Adipocyte (in vitro differentiated cells): ENCODE results near the gene MAST4.

Source experiments
- DNase-seq: peaks from one replicate; pipeline ENCODE4 v3.0.0-alpha.2; 2015; ENCODE audit warnings: low read depth
- H3K27me3 ChIP-seq: replicated peaks from 2 replicates; pipeline ENCODE4 v1.7.0; 2013; ENCODE audit warnings: mild to moderate bottlenecking, low read length, moderate library complexity; ENCODE audit not compliant: control insufficient read depth, insufficient read depth
- H3K36me3 ChIP-seq: 2 replicates; pipeline ENCODE4 v1.7.0; 2013; ENCODE audit warnings: low read length, mild to moderate bottlenecking, moderate library complexity; ENCODE audit not compliant: control insufficient read depth, insufficient read depth, severe bottlenecking
- H3K4me1 ChIP-seq: 2 replicates; pipeline ENCODE4 v1.7.0; 2013; ENCODE audit warnings: mild to moderate bottlenecking, low read length, moderate library complexity; ENCODE audit not compliant: control insufficient read depth, insufficient read depth
- H3K4me3 ChIP-seq: 2 replicates; pipeline ENCODE4 v1.7.0; 2013; ENCODE audit warnings: mild to moderate bottlenecking, low read length, moderate library complexity
- H3K9ac ChIP-seq: 2 replicates; pipeline ENCODE4 v1.7.0; 2013; ENCODE audit warnings: mild to moderate bottlenecking, low read length, moderate library complexity
- H3K9me3 ChIP-seq: 2 replicates; pipeline ENCODE4 v1.7.0; 2013; ENCODE audit warnings: mild to moderate bottlenecking, low read length, moderate library complexity; ENCODE audit not compliant: control insufficient read depth

Gene MAST4

GRCh38 chr5:66567474-66567873 is 28.7 kb upstream of the MAST4 start:
- peaks cover 41% of the 10 kb centered on the region for H3K27me3 ChIP-seq
- no peak for DNase-seq
- no peak overlapping the region for H3K4me3 ChIP-seq
- no peaks in the 10 kb centered on the region for H3K9me3 ChIP-seq
- no peaks in the 10 kb centered on the region for H3K36me3 ChIP-seq
- H3K9ac ChIP-seq, result no peak overlapping the region
- H3K4me1 ChIP-seq, result no peaks in the 10 kb centered on the region

- H3K36me3 ChIP-seq, result no peaks in the 10 kb centered on the region
- H3K4me1 ChIP-seq, result peaks cover 4% of the 10 kb centered on the region
- H3K9me3 ChIP-seq, result no peaks in the 10 kb centered on the region
- H3K9ac ChIP-seq, result no peak overlapping the region
- peaks cover 42% of the 10 kb centered on the region for H3K27me3 ChIP-seq
- no peak for DNase-seq
- no peak overlapping the region for H3K4me3 ChIP-seq
These were observed 26.0 kb upstream of the MAST4 start for GRCh38 chr5:66570201-66570600.

GRCh38 chr5:66573733-66574132 is 22.5 kb upstream of the MAST4 start:
- H3K9ac ChIP-seq, result no peak overlapping the region
- no peaks in the 10 kb centered on the region for H3K36me3 ChIP-seq
- peaks cover 31% of the 10 kb centered on the region for H3K27me3 ChIP-seq
- DNase-seq, result no peak
- H3K4me3 ChIP-seq, result no peak overlapping the region
- H3K4me1 ChIP-seq, result peaks cover 4% of the 10 kb centered on the region
- H3K9me3 ChIP-seq, result no peaks in the 10 kb centered on the region

- Histone ChIP-seq H3K4me1 (no peaks in the 10 kb centered on the region), H3K9me3 (no peaks in the 10 kb centered on the region), H3K9ac (no peak overlapping the region), H3K4me3 (peak overlapping the region; percentile 40), H3K27me3 (peaks cover 6% of the 10 kb centered on the region), H3K36me3 (no peaks in the 10 kb centered on the region)
- no peak for DNase-seq
These were observed 13.6 kb upstream of the MAST4 start for GRCh38 chr5:66582499-66583165.

GRCh38 chr5:66585291-66585690 is 10.9 kb upstream of the MAST4 start:
- Histone ChIP-seq H3K27me3 (peaks cover 11% of the 10 kb centered on the region), H3K4me1 (no peaks in the 10 kb centered on the region), H3K9me3 (no peaks in the 10 kb centered on the region), H3K4me3 (no peak overlapping the region), H3K36me3 (no peaks in the 10 kb centered on the region), H3K9ac (no peak overlapping the region)
- DNase-seq, result no peak

- no peak for DNase-seq
- no peaks in the 10 kb centered on the region for H3K36me3 ChIP-seq
- H3K9ac ChIP-seq, result no peak overlapping the region
- H3K27me3 ChIP-seq, result peaks cover 21% of the 10 kb centered on the region
- H3K9me3 ChIP-seq, result no peaks in the 10 kb centered on the region
- no peaks in the 10 kb centered on the region for H3K4me1 ChIP-seq
- no peak overlapping the region for H3K4me3 ChIP-seq
These were observed 8.4 kb upstream of the MAST4 start for GRCh38 chr5:66587771-66588170.

- H3K9me3 ChIP-seq, result no peaks in the 10 kb centered on the region
- DNase-seq, result peak; percentile 53
- peak overlapping the region; percentile 43 for H3K9ac ChIP-seq
- H3K4me3 ChIP-seq, result peak overlapping the region; percentile 84
- peaks cover 87% of the 10 kb centered on the region for H3K27me3 ChIP-seq
- peaks cover 17% of the 10 kb centered on the region for H3K4me1 ChIP-seq
- H3K36me3 ChIP-seq, result no peaks in the 10 kb centered on the region
These were observed 516 bp downstream of the MAST4 start for GRCh38 chr5:66596636-66597182.

GRCh38 chr5:66597183-66597757 is 1.1 kb downstream of the MAST4 start:
- Histone ChIP-seq H3K9ac (peak overlapping the region; percentile 43), H3K4me3 (peak overlapping the region; percentile 84), H3K27me3 (peaks cover 87% of the 10 kb centered on the region), H3K9me3 (no peaks in the 10 kb centered on the region), H3K4me1 (peaks cover 17% of the 10 kb centered on the region), H3K36me3 (no peaks in the 10 kb centered on the region)
- DNase-seq, result peak; percentile 28

- Histone ChIP-seq H3K36me3 (no peaks in the 10 kb centered on the region), H3K9me3 (no peaks in the 10 kb centered on the region), H3K4me3 (no peak overlapping the region), H3K4me1 (peaks cover 23% of the 10 kb centered on the region), H3K27me3 (peaks cover 65% of the 10 kb centered on the region), H3K9ac (no peak overlapping the region)
- no peak for DNase-seq
These were observed 6.4 kb downstream of the MAST4 start for GRCh38 chr5:66602621-66603020.

GRCh38 chr5:66603164-66603563 is 7.0 kb downstream of the MAST4 start:
- no peak for DNase-seq
- peaks cover 21% of the 10 kb centered on the region for H3K4me1 ChIP-seq
- no peaks in the 10 kb centered on the region for H3K9me3 ChIP-seq
- H3K4me3 ChIP-seq, result no peak overlapping the region
- no peaks in the 10 kb centered on the region for H3K36me3 ChIP-seq
- H3K27me3 ChIP-seq, result peaks cover 59% of the 10 kb centered on the region
- H3K9ac ChIP-seq, result no peak overlapping the region

GRCh38 chr5:66603881-66604280 is 7.7 kb downstream of the MAST4 start:
- H3K27me3 ChIP-seq, result peaks cover 54% of the 10 kb centered on the region

More at GRCh38 chr5:66603881-66604280, 7.7 kb downstream of the MAST4 start:
- DNase-seq, result no peak
- Histone ChIP-seq H3K36me3 (no peaks in the 10 kb centered on the region), H3K9ac (no peak overlapping the region), H3K4me3 (no peak overlapping the region), H3K9me3 (no peaks in the 10 kb centered on the region), H3K4me1 (peaks cover 21% of the 10 kb centered on the region)
